Tibial nerve (tissue), 3 donors: ENCODE measurements around the gene GRK2.

ENCODE experiments used
- POLR2A ChIP-seq, 2 donors: fragments of 450-650 bp; IDR thresholded peaks; one replicate each; pipeline ENCODE4 v1.6.1; 2017; ENCODE audit warnings: antibody characterized with exemption in 2 of 2, mild to moderate bottlenecking in 2 of 2, moderate library complexity in 2 of 2
- TF ChIP-seq, protein P1 (sequence below), 5 experiments: fragments of 200-600 bp in 3 of 5; fragments of 450-650 bp in 2 of 5; sonication (generic) in 3 of 5; IDR thresholded peaks; one replicate each; pipeline ENCODE4 v1.5.1; 2016 to 2019; ENCODE audit warnings: antibody characterized with exemption in 5 of 5, mild to moderate bottlenecking in 3 of 5, moderate library complexity in 2 of 5

DNA sequence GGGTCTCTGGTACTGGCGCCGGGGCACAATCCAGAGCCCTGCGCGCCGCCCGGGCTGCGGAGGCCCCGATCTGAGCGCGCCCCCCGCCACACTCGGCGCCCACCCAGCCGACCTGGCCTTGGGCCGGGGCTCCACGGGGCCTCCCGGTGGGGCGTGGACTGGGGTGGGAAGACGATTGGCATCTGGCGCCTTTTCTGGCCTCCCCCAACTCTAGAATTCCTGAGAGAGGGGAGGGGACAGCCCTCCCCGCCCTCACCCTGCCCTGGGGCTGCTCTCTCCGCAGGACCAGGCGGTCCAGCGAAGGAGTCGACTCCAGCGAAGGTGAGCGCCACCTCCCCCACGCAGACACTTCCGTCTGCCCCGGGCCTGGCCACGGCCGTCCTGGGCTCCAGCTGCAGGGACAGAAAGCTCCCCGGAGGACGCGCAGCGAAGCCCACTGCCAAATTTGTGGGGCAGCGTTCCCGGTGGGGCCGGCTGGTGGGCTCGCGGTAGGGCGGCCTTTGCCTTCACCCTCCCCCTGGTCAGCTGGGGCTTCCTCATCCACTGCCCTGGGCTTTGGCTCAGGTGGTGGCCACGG lies 37.6 kb downstream of the GRK2 start:
- TF ChIP-seq, protein P1, sequence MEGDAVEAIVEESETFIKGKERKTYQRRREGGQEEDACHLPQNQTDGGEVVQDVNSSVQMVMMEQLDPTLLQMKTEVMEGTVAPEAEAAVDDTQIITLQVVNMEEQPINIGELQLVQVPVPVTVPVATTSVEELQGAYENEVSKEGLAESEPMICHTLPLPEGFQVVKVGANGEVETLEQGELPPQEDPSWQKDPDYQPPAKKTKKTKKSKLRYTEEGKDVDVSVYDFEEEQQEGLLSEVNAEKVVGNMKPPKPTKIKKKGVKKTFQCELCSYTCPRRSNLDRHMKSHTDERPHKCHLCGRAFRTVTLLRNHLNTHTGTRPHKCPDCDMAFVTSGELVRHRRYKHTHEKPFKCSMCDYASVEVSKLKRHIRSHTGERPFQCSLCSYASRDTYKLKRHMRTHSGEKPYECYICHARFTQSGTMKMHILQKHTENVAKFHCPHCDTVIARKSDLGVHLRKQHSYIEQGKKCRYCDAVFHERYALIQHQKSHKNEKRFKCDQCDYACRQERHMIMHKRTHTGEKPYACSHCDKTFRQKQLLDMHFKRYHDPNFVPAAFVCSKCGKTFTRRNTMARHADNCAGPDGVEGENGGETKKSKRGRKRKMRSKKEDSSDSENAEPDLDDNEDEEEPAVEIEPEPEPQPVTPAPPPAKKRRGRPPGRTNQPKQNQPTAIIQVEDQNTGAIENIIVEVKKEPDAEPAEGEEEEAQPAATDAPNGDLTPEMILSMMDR (IDR thresholded peaks at IDR 0.05): no peak
- TF ChIP-seq POLR2A (IDR thresholded peaks at IDR 0.05): no peak
